Activated CD8-positive, alpha-beta memory T cell treated with anti-CD3 and anti-CD28 coated beads, Interleukin-2, amount 10 ng/mL, durations not matched to agents 7 days and 5 days (primary cell): ENCODE results near the gene CSNK1A1. TPM values are rescaled to one million over a fixed set of nuclear protein-coding genes. Genes with fewer than 3 reads are reported as not detected.
"Not testable (repeated sequence)": the region's sequence is repeated elsewhere in the genome, so short reads cannot be mapped to it uniquely, and the experiment has no call there.

Experiments
- ATAC-seq: fragments of 150-1000 bp; cut with Tn5 transposase; one replicate; pipeline ENCODE4 v1.10.0; 2021; ENCODE audit warnings: moderate library complexity
- CTCF ChIA-PET: fragments of 350-600 bp; sonication (Branson Sonifier 250); formaldehyde crosslinking; loops from one replicate; lab custom pipeline; 2021; ENCODE audit warnings: antibody characterized with exemption; lab: Charles Lee
- DNase-seq: peaks from one replicate; pipeline ENCODE4 v3.0.0-alpha.2; 2020
- H3K27ac Mint-ChIP-seq: one replicate; pipeline ENCODE4 v1.8.0; 2021; ENCODE audit warnings: mild to moderate bottlenecking, mixed read lengths
- H3K27me3 Mint-ChIP-seq: one replicate; pipeline ENCODE4 v1.8.0; 2021; ENCODE audit warnings: mixed read lengths
- H3K36me3 Mint-ChIP-seq: one replicate; pipeline ENCODE4 v1.8.0; 2021; ENCODE audit warnings: mild to moderate bottlenecking, mixed read lengths
- H3K4me1 Mint-ChIP-seq: one replicate; pipeline ENCODE4 v1.8.0; 2021; ENCODE audit warnings: mixed read lengths
- H3K4me3 Mint-ChIP-seq: one replicate; pipeline ENCODE4 v1.8.0; 2021; ENCODE audit warnings: mild to moderate bottlenecking, moderate library complexity, mixed read lengths
- H3K9me3 Mint-ChIP-seq: one replicate; pipeline ENCODE4 v1.8.0; 2022; ENCODE audit warnings: low read depth, mixed read lengths
- total RNA-seq, 2 experiments: library from RNA; stranded (reverse); gene quantifications; one replicate each; pipeline ENCODE4 v1.2.3, GENCODE V29; 2021

Gene CSNK1A1
- total RNA-seq, 2 experiments from 2014 or later, result 193 to 204 TPM

DNA sequence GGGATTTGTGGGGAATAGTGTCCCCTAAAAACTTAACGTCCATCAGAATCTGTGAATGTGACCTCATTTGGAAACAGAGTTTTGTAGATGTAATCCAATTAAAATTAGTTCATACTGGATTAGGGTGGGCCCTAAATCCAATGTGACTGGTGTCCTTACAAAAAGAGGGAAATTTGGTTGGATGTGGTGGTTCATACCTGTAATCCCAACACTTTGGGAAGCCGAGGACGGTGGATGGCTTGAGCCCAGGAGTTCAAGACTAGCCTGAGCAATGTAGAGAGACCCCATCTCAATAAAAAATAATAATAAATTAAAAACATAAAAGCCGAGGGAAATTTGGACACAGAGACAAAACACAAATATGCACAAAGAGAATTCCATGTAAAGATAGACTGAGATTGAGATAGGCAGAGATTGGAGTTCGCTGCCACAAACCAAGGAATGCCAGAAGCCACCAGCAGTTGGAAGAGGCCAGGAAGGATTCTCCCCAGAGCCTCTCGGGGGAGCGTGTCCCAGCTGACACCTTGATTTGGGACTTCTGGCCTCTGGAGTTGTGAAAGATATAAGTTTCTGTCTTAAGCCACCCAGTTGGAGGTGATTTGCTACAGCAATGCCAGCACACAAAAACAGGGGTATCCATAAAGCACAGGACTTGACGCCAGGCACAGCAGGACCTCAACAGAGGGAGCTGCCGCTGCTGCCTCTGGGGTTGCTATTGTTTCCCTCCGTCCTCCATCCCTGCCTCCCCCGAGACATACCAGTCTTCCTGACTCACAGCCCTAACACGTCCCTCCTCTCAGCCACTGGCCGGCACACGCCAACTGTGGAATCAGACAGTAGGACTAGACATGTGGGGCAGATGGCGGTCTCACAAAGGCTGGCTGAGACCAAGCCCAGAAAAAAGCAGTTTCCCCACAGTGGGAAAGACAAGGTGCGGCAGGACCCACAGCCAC lies 98.3 kb downstream of the CSNK1A1 start:
- H3K27ac Mint-ChIP-seq, result no peak overlapping the region
- H3K27me3 Mint-ChIP-seq, result no peaks in the 10 kb centered on the region
- no peaks in the 10 kb centered on the region for H3K36me3 Mint-ChIP-seq
- H3K9me3 Mint-ChIP-seq, result no peaks in the 10 kb centered on the region
- ATAC-seq (no peak), DNase-seq (no peak)
- H3K4me3 Mint-ChIP-seq, result no peak overlapping the region
- peaks cover 2% of the 10 kb centered on the region for H3K4me1 Mint-ChIP-seq
- CTCF ChIA-PET, result interaction anchor here (1.0 to 2.6 kb wide), 5 partner anchors 8 to 19 kb away, joined by 3 to 8 read pairs (median 6); no protein-coding TSS in a partner anchor

DNA sequence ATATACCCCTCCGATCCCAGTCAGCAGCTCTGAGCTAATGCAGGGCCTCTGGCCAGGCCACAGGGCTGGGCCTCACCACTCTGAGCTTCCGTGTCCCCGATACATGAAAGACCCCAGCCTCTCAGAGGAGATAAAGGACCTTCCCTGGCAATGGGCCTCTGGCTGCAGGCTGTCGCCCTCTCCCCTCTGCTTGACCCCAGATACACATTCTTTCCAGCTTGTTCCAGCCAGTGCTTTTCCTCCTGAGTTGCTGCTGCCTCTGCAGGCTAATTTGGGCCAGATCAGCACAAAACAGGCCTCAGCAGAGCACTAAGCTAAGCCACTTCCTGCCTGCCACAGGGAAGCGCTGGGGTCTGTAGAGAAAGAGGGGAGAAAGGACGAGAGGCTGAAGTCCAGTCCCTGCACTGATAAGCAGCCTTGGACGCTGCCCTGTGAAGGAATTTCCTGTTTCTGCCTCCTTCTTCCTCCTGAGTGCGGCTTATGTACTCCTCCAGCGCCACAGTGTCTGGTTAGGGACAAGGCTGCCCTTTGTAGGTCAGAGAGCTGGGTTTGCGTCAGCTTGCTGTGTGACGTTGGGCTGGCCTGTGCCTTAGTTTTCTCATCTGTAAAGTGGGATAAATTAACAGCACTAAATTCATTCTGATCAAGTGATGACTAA lies 99.1 kb downstream of the CSNK1A1 start:
- DNase-seq (no peak), ATAC-seq (no peak)
- CTCF ChIA-PET, result interaction anchor here (1.0 to 1.9 kb wide), 3 partner anchors 9 to 18 kb away, joined by 4 to 7 read pairs (median 6); no protein-coding TSS in a partner anchor
- no peak overlapping the region for H3K4me3 Mint-ChIP-seq
- no peak overlapping the region for H3K27ac Mint-ChIP-seq
- H3K36me3 Mint-ChIP-seq, result no peaks in the 10 kb centered on the region
- peaks cover 2% of the 10 kb centered on the region for H3K4me1 Mint-ChIP-seq
- H3K9me3 Mint-ChIP-seq, result no peaks in the 10 kb centered on the region
- H3K27me3 Mint-ChIP-seq, result no peaks in the 10 kb centered on the region

DNA sequence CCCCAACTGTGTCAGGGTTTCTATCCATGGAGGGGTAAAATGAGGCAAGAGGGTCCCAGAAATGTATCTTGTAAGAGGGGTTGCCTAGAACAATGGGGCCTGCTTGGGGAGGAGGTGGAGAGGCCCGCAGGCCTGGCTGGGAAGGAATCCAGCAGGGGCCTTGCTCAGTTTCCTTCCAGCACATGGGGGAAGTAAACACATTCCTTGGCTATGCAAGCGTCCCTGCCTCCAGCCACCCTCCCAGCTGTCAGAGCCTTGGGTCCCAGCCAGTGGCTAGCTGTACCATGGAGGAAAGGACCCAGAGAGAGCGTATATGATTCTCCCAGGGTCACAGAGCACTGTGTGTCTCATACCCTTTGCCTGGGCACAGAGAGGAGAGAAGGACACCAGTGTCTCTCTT lies 101.0 kb downstream of the CSNK1A1 start:
- Mint-ChIP-seq H3K27me3 (no peaks in the 10 kb centered on the region), H3K4me1 (peaks cover 2% of the 10 kb centered on the region), H3K27ac (no peak overlapping the region), H3K36me3 (no peaks in the 10 kb centered on the region), H3K9me3 (no peaks in the 10 kb centered on the region), H3K4me3 (no peak overlapping the region)
- DNase-seq (no peak), ATAC-seq (no peak)
- CTCF ChIA-PET, result interaction anchor here (1.2 kb wide), 1 partner anchor 10 kb away, joined by 4 read pairs; no protein-coding TSS in a partner anchor

DNA sequence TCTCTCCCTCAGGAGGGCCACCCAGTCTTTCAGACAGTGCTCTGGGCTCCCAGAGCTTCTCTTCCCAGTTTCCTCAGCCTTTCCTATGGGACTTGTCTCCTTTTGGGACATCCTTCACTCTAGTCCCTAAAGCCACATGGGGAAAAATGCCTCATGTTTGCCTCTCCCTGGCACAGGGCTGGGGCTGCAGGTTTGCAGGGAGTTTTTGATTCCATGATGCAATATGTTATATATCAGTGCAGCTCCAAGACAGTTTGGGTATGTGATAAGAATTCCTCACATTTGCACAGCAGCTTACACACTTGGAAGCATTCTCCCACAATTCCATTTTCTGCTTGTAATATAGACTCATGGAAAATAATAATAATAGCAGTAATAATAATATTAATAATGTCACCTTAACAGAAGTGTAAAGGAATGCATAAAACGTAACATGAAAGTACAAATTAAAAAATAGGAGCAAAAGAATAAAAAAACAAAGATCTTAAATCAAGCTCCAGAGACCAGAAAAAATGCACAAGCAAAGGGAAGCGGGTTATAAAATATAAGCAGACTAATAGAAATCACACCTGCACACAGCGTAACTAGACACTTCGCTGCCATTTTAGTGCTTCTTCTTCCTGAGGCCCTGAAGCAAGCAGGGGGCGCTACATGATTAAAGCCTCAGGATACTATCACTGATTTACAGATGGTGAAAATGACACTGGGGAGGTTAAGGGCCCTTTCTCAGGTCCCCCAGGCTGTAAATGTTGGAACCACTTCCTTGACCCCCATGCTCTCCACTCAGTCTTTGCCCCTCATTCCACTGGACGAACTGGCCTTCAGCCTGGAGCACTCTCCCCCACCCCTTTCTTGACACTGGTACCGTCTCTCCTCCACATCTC lies 102.2 kb downstream of the CSNK1A1 start:
- no peak overlapping the region for H3K27ac Mint-ChIP-seq
- no peaks in the 10 kb centered on the region for H3K27me3 Mint-ChIP-seq
- no peak for DNase-seq
- H3K36me3 Mint-ChIP-seq, result no peaks in the 10 kb centered on the region
- H3K4me3 Mint-ChIP-seq, result no peak overlapping the region
- no peaks in the 10 kb centered on the region for H3K9me3 Mint-ChIP-seq
- no peak for ATAC-seq
- peaks cover 2% of the 10 kb centered on the region for H3K4me1 Mint-ChIP-seq
- CTCF ChIA-PET, result interaction anchor here (0.8 to 1.2 kb wide), 6 partner anchors 10 to 102 kb away, joined by 3 to 6 read pairs (median 3); partner anchors contain the start of gene CSNK1A1

DNA sequence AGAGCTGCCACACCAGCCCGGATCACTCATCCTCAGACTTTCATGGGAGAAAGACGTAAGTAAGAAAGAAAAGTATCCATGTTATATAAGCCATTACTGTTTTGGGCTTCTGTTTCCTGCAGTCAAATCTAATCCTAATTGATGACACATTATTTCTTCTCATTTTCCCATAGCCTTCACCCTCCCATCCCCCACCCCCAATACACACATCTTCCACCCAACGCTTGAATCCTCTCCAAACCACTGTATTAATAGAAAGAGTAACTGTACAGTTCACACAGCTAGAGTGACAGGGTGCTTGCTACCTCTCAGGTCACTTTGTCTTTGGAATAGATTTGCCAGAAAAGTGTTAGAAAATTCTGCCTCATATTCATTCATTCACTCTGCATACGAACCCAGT lies 102.8 kb downstream of the CSNK1A1 start:
- Mint-ChIP-seq H3K9me3 (no peaks in the 10 kb centered on the region), H3K36me3 (no peaks in the 10 kb centered on the region), H3K27ac (no peak overlapping the region), H3K27me3 (no peaks in the 10 kb centered on the region), H3K4me3 (no peak overlapping the region), H3K4me1 (peaks cover 2% of the 10 kb centered on the region)
- CTCF ChIA-PET, result interaction anchor here (0.8 to 1.2 kb wide), 6 partner anchors 9 to 103 kb away, joined by 3 to 6 read pairs (median 3); partner anchors contain the start of gene CSNK1A1
- DNase-seq, result no peak
- no peak for ATAC-seq

DNA sequence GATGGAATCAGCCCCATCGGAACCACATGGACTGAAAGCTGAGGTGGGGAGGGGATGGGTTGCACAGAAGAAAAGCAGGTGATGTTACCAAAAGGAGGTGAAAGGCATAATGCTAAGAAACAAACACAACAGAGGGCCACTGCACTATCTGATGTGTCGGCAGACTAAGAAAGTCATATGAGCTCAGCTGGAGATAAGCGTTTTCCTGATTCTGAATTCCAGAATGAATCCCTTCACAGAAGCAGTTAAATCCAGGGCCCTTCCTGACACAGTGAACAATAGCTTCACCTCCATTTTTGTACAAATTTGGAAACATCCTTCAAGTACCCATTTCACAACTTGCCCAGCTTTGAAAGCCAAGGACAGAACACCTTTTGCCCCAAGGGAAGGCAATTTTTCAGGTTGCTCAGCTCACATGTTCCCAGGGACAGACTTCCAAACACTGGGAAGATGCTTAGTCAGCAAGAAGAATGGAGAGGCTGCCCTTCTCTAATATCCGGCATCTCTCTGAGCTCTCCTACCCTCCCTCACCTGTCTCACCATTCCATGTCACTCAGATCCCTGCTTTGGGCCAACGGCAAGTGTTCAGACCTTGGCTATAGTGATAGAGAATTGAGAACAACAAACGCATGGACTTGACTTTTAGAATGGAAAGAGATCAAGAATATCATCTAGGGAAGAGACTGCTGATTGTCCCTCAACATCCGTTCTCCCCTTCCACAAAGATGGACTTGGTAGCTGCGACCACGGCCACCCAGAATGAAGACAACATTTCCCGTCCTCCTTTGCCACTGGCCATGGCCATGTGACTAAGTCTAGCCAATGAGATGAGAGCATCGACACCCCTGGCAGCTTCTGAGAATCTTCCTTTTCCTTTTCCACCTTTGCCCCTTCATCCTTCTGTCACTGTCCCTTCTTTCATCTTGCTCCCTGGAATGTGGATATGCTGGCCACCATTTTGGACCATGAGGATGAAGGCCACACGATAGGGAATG lies 103.6 kb downstream of the CSNK1A1 start:
- ATAC-seq (no peak), DNase-seq (no peak)
- CTCF ChIA-PET, result interaction anchor here (1.1 to 3.4 kb wide), 4 partner anchors 13 to 117 kb away, joined by 3 to 30 read pairs (median 8); no protein-coding TSS in a partner anchor
- Mint-ChIP-seq H3K4me3 (no peak overlapping the region), H3K9me3 (no peaks in the 10 kb centered on the region), H3K27me3 (no peaks in the 10 kb centered on the region), H3K27ac (no peak overlapping the region), H3K4me1 (peaks cover 2% of the 10 kb centered on the region), H3K36me3 (no peaks in the 10 kb centered on the region)

DNA sequence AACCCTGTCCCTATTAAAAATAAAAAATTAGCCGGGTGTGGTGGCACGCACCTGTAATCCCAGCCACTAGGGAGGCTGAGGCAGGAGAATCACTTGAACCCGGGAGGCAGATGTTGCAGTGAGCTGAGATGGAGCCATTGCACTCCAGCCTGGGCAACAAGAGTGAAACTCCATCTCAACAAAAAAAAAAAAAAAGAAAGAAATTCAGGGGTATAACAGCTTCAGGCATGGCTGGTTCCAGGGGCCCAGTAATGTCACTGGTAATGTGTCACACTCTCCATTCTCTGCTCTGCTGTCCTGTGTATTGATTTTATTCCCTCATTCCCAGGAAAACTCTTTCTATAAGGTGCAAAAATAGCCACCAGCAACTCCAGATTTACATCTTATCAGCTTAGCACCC lies 104.4 kb downstream of the CSNK1A1 start:
- not testable (repeated sequence) for H3K27me3 Mint-ChIP-seq, H3K27ac Mint-ChIP-seq, H3K36me3 Mint-ChIP-seq, H3K4me1 Mint-ChIP-seq, H3K9me3 Mint-ChIP-seq, H3K4me3 Mint-ChIP-seq, DNase-seq, ATAC-seq
- CTCF ChIA-PET, result interaction anchor here (1.0 to 3.4 kb wide), 4 partner anchors 13 to 118 kb away, joined by 3 to 30 read pairs (median 8); no protein-coding TSS in a partner anchor

DNA sequence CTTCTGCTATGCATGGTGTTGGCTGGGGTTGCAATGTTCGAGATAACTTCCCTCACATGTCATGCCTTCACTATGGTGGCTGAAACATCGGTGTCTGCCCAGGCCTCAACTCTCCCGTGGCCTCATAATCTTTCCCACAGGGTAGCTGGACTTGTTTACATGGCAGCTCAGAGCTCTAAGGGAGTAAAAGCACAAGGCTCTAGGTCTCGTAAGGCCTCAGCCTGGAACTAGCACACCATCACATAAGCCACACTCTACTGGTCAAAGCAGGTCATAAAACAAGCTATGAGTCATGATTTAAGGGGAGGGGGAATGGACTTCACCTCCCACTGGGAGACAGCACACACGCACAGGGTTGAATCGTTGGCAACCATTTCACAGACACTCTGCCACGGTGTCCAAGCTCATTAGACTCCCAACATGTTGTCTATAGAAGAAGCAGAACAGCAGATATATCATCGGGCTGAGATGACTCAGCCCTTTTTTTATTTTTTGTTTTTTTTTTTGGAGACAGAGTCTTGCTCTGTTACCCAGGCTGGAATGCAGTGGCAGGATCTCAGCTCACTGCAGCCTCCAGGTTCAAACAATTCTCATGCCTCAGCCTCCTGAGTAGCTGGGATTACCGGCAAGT lies 105.4 kb downstream of the CSNK1A1 start:
- no peaks in the 10 kb centered on the region for H3K9me3 Mint-ChIP-seq
- ATAC-seq (no peak), DNase-seq (no peak)
- H3K36me3 Mint-ChIP-seq, result no peaks in the 10 kb centered on the region
- H3K27me3 Mint-ChIP-seq, result no peaks in the 10 kb centered on the region
- no peak overlapping the region for H3K4me3 Mint-ChIP-seq
- no peak overlapping the region for H3K27ac Mint-ChIP-seq
- CTCF ChIA-PET, result interaction anchor here (1.0 to 3.4 kb wide), 8 partner anchors 9 to 177 kb away, joined by 3 to 30 read pairs (median 5); no protein-coding TSS in a partner anchor
- H3K4me1 Mint-ChIP-seq, result peaks cover 2% of the 10 kb centered on the region

DNA sequence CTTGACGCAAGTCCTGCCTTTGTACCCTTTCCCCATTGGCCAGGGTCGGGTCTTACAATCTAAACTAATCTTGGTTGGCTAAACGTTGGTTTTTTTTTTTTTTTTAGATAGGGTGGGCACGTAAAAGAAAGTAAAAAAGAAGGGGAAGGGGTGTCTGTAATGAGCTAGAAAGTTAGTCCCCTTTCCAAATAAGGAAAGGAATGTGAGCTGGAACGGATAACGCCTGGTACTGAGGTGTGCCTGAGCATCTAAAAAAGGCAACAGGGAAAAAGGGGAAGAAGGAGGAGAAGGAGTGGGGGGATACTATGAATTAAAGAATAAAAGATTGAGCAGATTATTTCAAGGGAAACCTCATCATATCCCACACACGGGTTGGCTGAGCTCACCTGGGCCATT lies 105.9 kb downstream of the CSNK1A1 start:
- CTCF ChIA-PET, result interaction anchor here (0.7 to 3.4 kb wide), 10 partner anchors 9 to 178 kb away, joined by 3 to 30 read pairs (median 4); no protein-coding TSS in a partner anchor
- no peaks in the 10 kb centered on the region for H3K9me3 Mint-ChIP-seq
- no peaks in the 10 kb centered on the region for H3K36me3 Mint-ChIP-seq
- ATAC-seq (no peak), DNase-seq (no peak)
- no peak overlapping the region for H3K27ac Mint-ChIP-seq
- H3K4me3 Mint-ChIP-seq, result no peak overlapping the region
- peaks cover 2% of the 10 kb centered on the region for H3K4me1 Mint-ChIP-seq
- no peaks in the 10 kb centered on the region for H3K27me3 Mint-ChIP-seq

DNA sequence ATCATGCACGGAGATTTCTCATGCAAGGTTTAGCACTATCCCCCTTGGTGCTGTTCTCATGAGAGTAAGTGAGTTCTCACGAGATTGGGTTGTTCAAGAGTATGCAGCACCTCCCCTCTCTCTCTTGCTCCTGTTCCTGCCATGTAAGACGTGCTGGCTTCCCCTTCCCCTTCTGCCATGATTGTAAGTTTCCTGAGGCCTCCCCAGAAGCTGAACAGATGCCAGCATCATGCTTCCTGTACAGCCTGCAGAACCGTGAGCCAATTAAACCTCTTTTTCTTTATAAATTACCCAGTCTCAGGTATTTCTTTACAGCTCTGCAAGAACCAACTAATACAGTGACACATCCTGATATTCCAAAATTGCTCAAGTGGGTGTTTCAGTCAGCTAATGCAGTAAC lies 106.8 kb downstream of the CSNK1A1 start:
- not testable (repeated sequence) for H3K27me3 Mint-ChIP-seq, H3K4me3 Mint-ChIP-seq, DNase-seq, H3K27ac Mint-ChIP-seq, ATAC-seq, H3K36me3 Mint-ChIP-seq, H3K9me3 Mint-ChIP-seq
- CTCF ChIA-PET, result interaction anchor here (0.7 to 3.4 kb wide), 7 partner anchors 10 to 174 kb away, joined by 3 to 30 read pairs (median 4); no protein-coding TSS in a partner anchor
- peaks cover 10% of the 10 kb centered on the region for H3K4me1 Mint-ChIP-seq

DNA sequence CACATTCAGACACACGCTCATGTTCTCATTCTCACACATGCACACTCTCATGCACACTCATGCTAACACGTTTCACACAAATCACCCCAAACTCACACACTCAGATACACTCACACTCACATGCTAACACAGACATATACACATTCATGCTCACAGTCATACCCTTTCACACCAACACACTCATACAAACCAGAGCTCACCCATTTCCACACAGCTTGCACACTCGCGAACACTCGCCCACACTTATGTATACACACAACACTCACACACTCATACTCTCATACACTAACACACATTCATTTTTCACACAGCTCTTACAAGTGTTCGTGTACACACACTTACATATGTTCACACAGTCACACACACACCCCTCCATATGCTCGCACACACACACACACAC lies 108.0 kb downstream of the CSNK1A1 start:
- no peak for ATAC-seq
- CTCF ChIA-PET, result interaction anchor here (0.7 to 3.5 kb wide), 12 partner anchors 8 to 175 kb away, joined by 3 to 38 read pairs (median 6); no protein-coding TSS in a partner anchor
- H3K4me1 Mint-ChIP-seq, result peaks cover 13% of the 10 kb centered on the region
- no peak overlapping the region for H3K4me3 Mint-ChIP-seq
- no peak for DNase-seq
- no peaks in the 10 kb centered on the region for H3K36me3 Mint-ChIP-seq
- H3K27me3 Mint-ChIP-seq, result peaks cover 3% of the 10 kb centered on the region
- H3K9me3 Mint-ChIP-seq, result no peaks in the 10 kb centered on the region
- H3K27ac Mint-ChIP-seq, result no peak overlapping the region
